Esophagus squamous epithelium (tissue), 4 donors: ENCODE results near the gene NFAT5.

Source experiments
- POLR2A ChIP-seq, 4 donors: fragments of 450-650 bp; IDR thresholded peaks; one replicate each; pipeline ENCODE4 v1.6.1; 2017; ENCODE audit warnings: antibody characterized with exemption in 4 of 4, mild to moderate bottlenecking in 4 of 4, moderate library complexity in 3 of 4
- TF ChIP-seq, protein P1 (sequence below), 6 experiments: fragments of 450-650 bp in 4 of 6; fragments of 200-600 bp in 2 of 6; sonication (generic) in 2 of 6; IDR thresholded peaks; one replicate each; pipeline ENCODE4 v1.5.1; 2016 to 2019; ENCODE audit warnings: antibody characterized with exemption in 6 of 6, mild to moderate bottlenecking in 4 of 6, moderate library complexity in 4 of 6

DNA sequence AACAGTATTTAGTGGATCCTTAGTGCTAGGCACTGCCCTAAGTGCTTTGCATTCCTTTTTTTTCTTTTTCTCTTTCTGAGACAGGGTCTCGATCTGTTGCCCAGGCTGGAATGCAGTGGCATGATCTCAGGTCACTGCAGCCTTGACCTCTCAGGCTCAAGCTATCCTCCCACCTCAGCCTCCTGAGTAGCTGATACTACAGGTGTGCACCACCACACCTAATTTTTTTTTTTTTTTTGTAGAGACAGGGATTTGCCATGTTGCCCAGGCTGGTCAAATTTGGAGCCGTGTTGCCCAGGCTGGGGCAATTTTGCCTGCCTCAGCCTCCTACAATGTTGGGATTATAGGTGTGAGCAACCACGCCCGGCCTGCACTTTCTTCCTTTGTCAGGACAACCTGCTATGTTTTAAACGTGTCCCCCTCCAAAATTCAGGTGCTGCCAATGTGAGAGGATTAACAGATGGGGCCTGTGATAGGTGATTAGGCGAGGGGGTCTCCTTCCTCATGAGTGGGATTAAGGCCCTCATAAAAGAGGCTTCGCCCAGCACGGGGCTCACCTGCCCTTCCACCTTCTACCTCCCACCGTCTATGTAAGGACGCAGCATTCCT is 155.2 kb downstream of the NFAT5 start:
- TF ChIP-seq, protein P1, sequence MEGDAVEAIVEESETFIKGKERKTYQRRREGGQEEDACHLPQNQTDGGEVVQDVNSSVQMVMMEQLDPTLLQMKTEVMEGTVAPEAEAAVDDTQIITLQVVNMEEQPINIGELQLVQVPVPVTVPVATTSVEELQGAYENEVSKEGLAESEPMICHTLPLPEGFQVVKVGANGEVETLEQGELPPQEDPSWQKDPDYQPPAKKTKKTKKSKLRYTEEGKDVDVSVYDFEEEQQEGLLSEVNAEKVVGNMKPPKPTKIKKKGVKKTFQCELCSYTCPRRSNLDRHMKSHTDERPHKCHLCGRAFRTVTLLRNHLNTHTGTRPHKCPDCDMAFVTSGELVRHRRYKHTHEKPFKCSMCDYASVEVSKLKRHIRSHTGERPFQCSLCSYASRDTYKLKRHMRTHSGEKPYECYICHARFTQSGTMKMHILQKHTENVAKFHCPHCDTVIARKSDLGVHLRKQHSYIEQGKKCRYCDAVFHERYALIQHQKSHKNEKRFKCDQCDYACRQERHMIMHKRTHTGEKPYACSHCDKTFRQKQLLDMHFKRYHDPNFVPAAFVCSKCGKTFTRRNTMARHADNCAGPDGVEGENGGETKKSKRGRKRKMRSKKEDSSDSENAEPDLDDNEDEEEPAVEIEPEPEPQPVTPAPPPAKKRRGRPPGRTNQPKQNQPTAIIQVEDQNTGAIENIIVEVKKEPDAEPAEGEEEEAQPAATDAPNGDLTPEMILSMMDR (IDR thresholded peaks at IDR 0.05): no peak
- no peak for TF ChIP-seq POLR2A (IDR thresholded peaks at IDR 0.05)
